IMR-90 (cell line): Measurements from ENCODE around the gene SRXN1. TPM values are rescaled to one million over a fixed set of nuclear protein-coding genes. Genes with fewer than 3 reads are reported as not detected.

Experiments
- ATAC-seq: fragments of 200-7000 bp; cut with Tn5 transposase; 2 replicates; pipeline ENCODE4 v1.9.1; 2020; ENCODE audit warnings: low read depth, mild to moderate bottlenecking, moderate library complexity
- BruUV-seq: library from RNA; stranded (reverse); fragments of 400-500 nt; replicated peaks from 2 replicates; lab custom pipeline; 2021; lab: Mats Ljungman, UMichigan
- CTCF ChIA-PET: fragments of 300-600 bp; formaldehyde crosslinking; extraction: SDS; loops from one replicate; lab custom pipeline; 2021; ENCODE audit warnings: antibody characterized with exemption; lab: Yijun Ruan, JAX
- POLR2A ChIA-PET: fragments of 300-600 bp; sonication (Branson Sonifier 250); formaldehyde crosslinking; loops from one replicate; lab custom pipeline; 2022; ENCODE audit warnings: antibody characterized with exemption; ENCODE audit not compliant: unreplicated experiment; lab: Charles Lee
- DNase-seq: peaks from one replicate; pipeline ENCODE4 v3.0.0; 2013
- H2AFZ ChIP-seq: replicated peaks from 2 replicates; pipeline ENCODE3; 2013; ENCODE audit warnings: low read length, mild to moderate bottlenecking; ENCODE audit not compliant: poor library complexity
- H2AK5ac ChIP-seq: 2 replicates; pipeline ENCODE4 v1.6.1; 2013; ENCODE audit warnings: low read depth, low read length, inconsistent platforms
- H2AK9ac ChIP-seq: replicated peaks from 2 replicates; pipeline ENCODE3; 2013; ENCODE audit warnings: mild to moderate bottlenecking, low read depth, low read length, moderate library complexity; ENCODE audit not compliant: poor library complexity
- H2BK120ac ChIP-seq: 2 replicates; pipeline ENCODE4 v1.6.1; 2013; ENCODE audit warnings: low read depth, low read length, inconsistent platforms
- H2BK15ac ChIP-seq: 3 replicates; pipeline ENCODE4 v1.6.1; 2013; ENCODE audit warnings: low read depth, low read length, inconsistent platforms
- H2BK20ac ChIP-seq: 2 replicates; pipeline ENCODE4 v1.6.1; 2013; ENCODE audit warnings: low read depth, mild to moderate bottlenecking, inconsistent platforms, low read length, moderate library complexity
- H2BK5ac ChIP-seq: 2 replicates; pipeline ENCODE4 v1.6.1; 2013; ENCODE audit warnings: mild to moderate bottlenecking, low read depth, low read length, inconsistent platforms; ENCODE audit not compliant: poor library complexity, severe bottlenecking
- H3K14ac ChIP-seq: replicated peaks from 2 replicates; pipeline ENCODE4 v1.6.1; 2013; ENCODE audit warnings: low read depth, low read length, inconsistent platforms
- H3K18ac ChIP-seq: 2 replicates; pipeline ENCODE4 v1.6.1; 2013; ENCODE audit warnings: low read depth, low read length, control low read depth
- H3K23ac ChIP-seq: 2 replicates; pipeline ENCODE4 v1.6.1; 2013; ENCODE audit warnings: low read depth, low read length, inconsistent platforms
- H3K27ac ChIP-seq: 2 replicates; pipeline ENCODE4 v1.5.1; 2013; ENCODE audit warnings: mild to moderate bottlenecking, control low read depth, low read length; ENCODE audit not compliant: insufficient read depth
- H3K27me3 ChIP-seq: 2 replicates; pipeline ENCODE4 v1.6.1; 2013; ENCODE audit warnings: low read length; ENCODE audit not compliant: control insufficient read depth, insufficient read depth
- H3K36me3 ChIP-seq: 2 replicates; pipeline ENCODE4 v1.6.1; 2013; ENCODE audit warnings: low read length, mixed read lengths; ENCODE audit not compliant: control insufficient read depth, insufficient read depth
- H3K4ac ChIP-seq: 2 replicates; pipeline ENCODE4 v1.6.1; 2013; ENCODE audit warnings: low read depth, low read length, inconsistent platforms
- H3K4me1 ChIP-seq: 2 replicates; pipeline ENCODE4 v1.6.1; 2013; ENCODE audit warnings: low read length, mixed read lengths; ENCODE audit not compliant: control insufficient read depth, insufficient read depth
- H3K4me2 ChIP-seq: 2 replicates; pipeline ENCODE4 v1.6.1; 2013; ENCODE audit warnings: low read depth, mild to moderate bottlenecking, control low read depth, low read length, moderate library complexity
- H3K4me3 ChIP-seq: 2 replicates; pipeline ENCODE4 v1.5.1; 2013; ENCODE audit warnings: low read depth, mild to moderate bottlenecking, control low read depth, low read length, moderate library complexity; ENCODE audit not compliant: insufficient read depth
- H3K56ac ChIP-seq: 2 replicates; pipeline ENCODE4 v1.6.1; 2013; ENCODE audit warnings: low read length, inconsistent platforms; ENCODE audit not compliant: insufficient read depth; ENCODE audit errors: extremely low read depth
- H3K79me1 ChIP-seq, 2 experiments: 2 replicates each; pipeline ENCODE4 v1.6.1; 2013; ENCODE audit warnings: low read length in 2 of 2, inconsistent platforms in 1 of 2, low read depth in 1 of 2
- H3K9ac ChIP-seq: 2 replicates; pipeline ENCODE4 v1.6.1; 2013; ENCODE audit warnings: low read depth, low read length, control low read depth
- H3K9me1 ChIP-seq: 2 replicates; pipeline ENCODE4 v1.6.1; 2013; ENCODE audit warnings: low read length, inconsistent platforms; ENCODE audit not compliant: insufficient read depth
- H3K9me3 ChIP-seq: 2 replicates; pipeline ENCODE4 v1.6.1; 2013; ENCODE audit warnings: low read length; ENCODE audit not compliant: control insufficient read depth, insufficient read depth
- H4K20me1 ChIP-seq: 2 replicates; pipeline ENCODE4 v1.6.1; 2013; ENCODE audit warnings: low read length, inconsistent platforms; ENCODE audit not compliant: insufficient read depth
- H4K5ac ChIP-seq: 2 replicates; pipeline ENCODE4 v1.6.1; 2013; ENCODE audit warnings: mild to moderate bottlenecking, low read depth, low read length, control low read depth
- H4K8ac ChIP-seq, 2 experiments: 2 replicates each; pipeline ENCODE4 v1.6.1; 2013; ENCODE audit warnings: low read depth in 2 of 2, low read length in 2 of 2, control low read depth in 1 of 2, inconsistent platforms in 1 of 2
- H4K91ac ChIP-seq: 2 replicates; pipeline ENCODE4 v1.6.1; 2013; ENCODE audit warnings: low read depth, low read length, inconsistent platforms; ENCODE audit not compliant: insufficient read depth
- BHLHE40 ChIP-seq: fragments of 150-350 bp; IDR thresholded peaks from 2 replicates; pipeline ENCODE4 v1.6.1; 2016; ENCODE audit warnings: mild to moderate bottlenecking, low read depth, low read length
- CEBPB ChIP-seq: IDR thresholded peaks from 2 replicates; pipeline ENCODE4 v1.6.1; 2012; ENCODE audit warnings: low read depth, low read length, improper control_type of control experiment
- CHD1 ChIP-seq: IDR thresholded peaks from 2 replicates; pipeline ENCODE4 v1.6.1; 2012; ENCODE audit warnings: low read depth, low read length, improper control_type of control experiment
- CTCF ChIP-seq: conservative IDR thresholded peaks from 2 replicates; pipeline ENCODE4 v1.5.1; 2012; ENCODE audit warnings: mild to moderate bottlenecking, low read depth, low read length, improper control_type of control experiment
- ELK1 ChIP-seq: fragments of 150-350 bp; IDR thresholded peaks from 2 replicates; pipeline ENCODE4 v1.6.1; 2016; ENCODE audit warnings: low read depth, mild to moderate bottlenecking, low read length, moderate library complexity, borderline replicate concordance
- FOS ChIP-seq: fragments of 150-350 bp; IDR thresholded peaks from 2 replicates; pipeline ENCODE4 v1.6.1; 2016; ENCODE audit warnings: low read depth, low read length
- MAFK ChIP-seq: IDR thresholded peaks from 2 replicates; pipeline ENCODE4 v1.6.1; 2012; ENCODE audit warnings: low read depth, low read length, improper control_type of control experiment
- MAZ ChIP-seq: IDR thresholded peaks from 2 replicates; pipeline ENCODE4 v1.6.1; 2012; ENCODE audit warnings: low read depth, mild to moderate bottlenecking, low read length, improper control_type of control experiment, moderate library complexity, borderline replicate concordance
- MXI1 ChIP-seq: IDR thresholded peaks from 2 replicates; pipeline ENCODE4 v1.6.1; 2012; ENCODE audit warnings: low read depth, mild to moderate bottlenecking, low read length, moderate library complexity, borderline replicate concordance
- NFE2L2 ChIP-seq: fragments of 150-350 bp; IDR thresholded peaks from 2 replicates; pipeline ENCODE4 v1.6.1; 2016; ENCODE audit warnings: low read depth, mild to moderate bottlenecking, low read length
- POLR2A ChIP-seq: IDR thresholded peaks from 2 replicates; pipeline ENCODE4 v1.6.1; 2012; ENCODE audit warnings: mild to moderate bottlenecking, low read depth, low read length
- RCOR1 ChIP-seq: IDR thresholded peaks from 2 replicates; pipeline ENCODE4 v1.6.1; 2012; ENCODE audit warnings: mild to moderate bottlenecking, low read length, improper control_type of control experiment; ENCODE audit not compliant: insufficient replicate concordance
- USF2 ChIP-seq: fragments of 150-350 bp; IDR thresholded peaks from 2 replicates; pipeline ENCODE4 v1.6.1; 2017; ENCODE audit warnings: mild to moderate bottlenecking, antibody characterized with exemption, low read length, low read depth
- WGBS, 2 experiments: methylation state at CpG; one replicate each; pipeline versions ENCODE4 v1.1.5 to v1.1.7; 2013; ENCODE audit warnings: missing lambda C conversion rate in 2 of 2; ENCODE audit not compliant: insufficient read length in 1 of 2; ENCODE audit errors: extremely low coverage in 2 of 2; 5-methylcytosine and 5-hydroxymethylcytosine counted together
- dilution Hi-C: fragments of 300-500 bp; cut with HindIII; formaldehyde crosslinking; loops from one replicate; pipeline ENCODE4 v1.14.3; 2018; ENCODE audit warnings: low sequenced_read_pairs; ENCODE audit not compliant: unreplicated experiment
- in situ Hi-C: fragments of 300-500 bp; cut with MboI; formaldehyde crosslinking; loops from 3 replicates; pipeline ENCODE4 v1.14.3; 2019; ENCODE audit warnings: low sequenced_read_pairs, inconsistent platforms, mixed read lengths
- intact Hi-C: fragments of 100-400 bp; cut with micrococcal nuclease; formaldehyde crosslinking; loops from 2 replicates; pipeline ENCODE4 v1.10.0; 2022
- polyA plus RNA-seq, 3 experiments: library from polyadenylated mRNA; depleted of rRNA; stranded (reverse); fragments of >200 nt; gene quantifications; 2 replicates each; pipeline ENCODE4 v1.2.3, GENCODE V29; 2012; ENCODE audit warnings: low replicate concordance in 1 of 3
- total RNA-seq: library from RNA; depleted of rRNA; stranded (reverse); fragments of >200 nt; gene quantifications from 2 replicates; pipeline ENCODE4 v1.2.3, GENCODE V29; 2012

The SRXN1 gene
- total and polyA plus RNA-seq, 2 of the 4 experiments (the other 2 are of a cell fraction), result 51.2 to 71.2 TPM

GRCh38 chr20:615514-615913, 37.5 kb downstream of the SRXN1 start:
- dilution Hi-C loops (no loop called here), intact Hi-C loops (no loop called here), in situ Hi-C loops (no loop called here)
- no peak overlapping the region for H3K14ac ChIP-seq
- H2AK5ac ChIP-seq, result no peak overlapping the region
- H3K56ac ChIP-seq, result no peak overlapping the region
- H2BK20ac ChIP-seq, result no peak overlapping the region
- H4K20me1 ChIP-seq, result no peaks in the 10 kb centered on the region; the same call in 1 of the 2 replicates
- H3K27ac ChIP-seq, result no peak overlapping the region
- no peak overlapping the region for H3K23ac ChIP-seq
- BruUV-seq, result no TSS peak
- H4K91ac ChIP-seq, result no peak overlapping the region
- H2AK9ac ChIP-seq, result no peak overlapping the region
- H2BK5ac ChIP-seq, result no peak overlapping the region
- no peak overlapping the region for H3K4me2 ChIP-seq
- H3K4me1 ChIP-seq, result no peaks in the 10 kb centered on the region
- TF ChIP-seq BHLHE40 (no peak), MAFK (no peak), CTCF (no peak), USF2 (no peak), CEBPB (no peak), FOS (no peak), MXI1 (no peak), NFE2L2 (no peak), POLR2A (no peak), RCOR1 (no peak), MAZ (no peak), ELK1 (no peak), CHD1 (no peak)
- no peaks in the 10 kb centered on the region for H3K9me1 ChIP-seq
- H3K9me3 ChIP-seq, result peaks cover 7% of the 10 kb centered on the region
- ATAC-seq (no peak), DNase-seq (no peak)
- H3K18ac ChIP-seq, result no peak overlapping the region
- H3K4me3 ChIP-seq, result no peak overlapping the region
- H4K5ac ChIP-seq, result no peak overlapping the region
- no peak overlapping the region for H2BK15ac ChIP-seq
- ChIA-PET CTCF (no interaction called here), POLR2A (no interaction called here)
- no peaks in the 10 kb centered on the region for H3K79me1 ChIP-seq
- peaks cover 49% of the 10 kb centered on the region for H3K27me3 ChIP-seq
- no peak overlapping the region for H3K9ac ChIP-seq
- no peaks in the 10 kb centered on the region for H3K36me3 ChIP-seq
- H3K4ac ChIP-seq, result no peak overlapping the region
- no CpG with 5 or more reads among the region's 4 CpGs for WGBS, 2 experiments
- H2BK120ac ChIP-seq, result no peak overlapping the region
- no peak overlapping the region for H2AFZ ChIP-seq
- no peak overlapping the region for H4K8ac ChIP-seq
